HEK293 (cell line): ENCODE measurements around the gene CEP295NL.
A peak's percentile ranks its signal among the peaks of the same experiment; 100 is the strongest.

Experiments used
- CTCF ChIA-PET: fragments of 350-600 bp; formaldehyde crosslinking; extraction: SDS; loops from one replicate; lab custom pipeline; 2021; ENCODE audit warnings: antibody characterized with exemption; lab: Yijun Ruan, JAX
- POLR2A ChIA-PET: fragments of 300-600 bp; formaldehyde crosslinking; extraction: SDS; loops from one replicate; lab custom pipeline; 2020; ENCODE audit warnings: antibody characterized with exemption, inconsistent platforms; lab: Yijun Ruan, JAX
- H3K27ac ChIP-seq: fragments of 200-500 bp; sonication (Bioruptor generic); 2 replicates; pipeline ENCODE4 v1.5.1; 2014; ENCODE audit warnings: low read depth, low read length, control low read depth, inconsistent platforms; ENCODE audit errors: extremely low read depth
- H3K36me3 ChIP-seq, 2 experiments: fragments of 200-500 bp in 1 of 2; sonication (Bioruptor generic) in 1 of 2; 1 replicate in 1 of 2; 2 replicates in 1 of 2; pipeline ENCODE4 v1.5.1; 2014 to 2017; ENCODE audit warnings: inconsistent platforms in 2 of 2, low read length in 2 of 2; ENCODE audit not compliant: control insufficient read depth in 2 of 2, insufficient read depth in 1 of 2
- H3K4me1 ChIP-seq: fragments of 200-500 bp; sonication (Bioruptor generic); 2 replicates; pipeline ENCODE4 v1.5.1; 2014; ENCODE audit warnings: mild to moderate bottlenecking, low read length, inconsistent platforms; ENCODE audit not compliant: control insufficient read depth, insufficient read depth
- H3K4me3 ChIP-seq: 2 replicates; pipeline ENCODE4 v1.5.1; 2011; ENCODE audit warnings: low read depth, mild to moderate bottlenecking, control low read depth, low read length, moderate library complexity
- H3K9me3 ChIP-seq: fragments of 200-500 bp; sonication (Bioruptor generic); 2 replicates; pipeline ENCODE4 v1.5.1; 2014; ENCODE audit warnings: low read depth, low read length, inconsistent platforms; ENCODE audit not compliant: control insufficient read depth, insufficient read depth
- GLIS1 ChIP-seq: fragments of 450-650 bp; formaldehyde crosslinking; IDR thresholded peaks from 2 replicates; pipeline ENCODE4 v1.5.1; 2016; ENCODE audit warnings: missing biosample characterization, missing genetic modification characterization
- PRDM2 ChIP-seq: fragments of 450-650 bp; formaldehyde crosslinking; IDR thresholded peaks from 2 replicates; pipeline ENCODE4 v1.5.1; 2016; ENCODE audit warnings: missing biosample characterization, missing genetic modification characterization, borderline replicate concordance
- SETDB1 ChIP-seq: IDR thresholded peaks from one replicate; pipeline ENCODE4 v1.6.1; 2017; ENCODE audit warnings: mild to moderate bottlenecking, low read length, moderate library complexity, mixed read lengths; ENCODE audit not compliant: insufficient read length
- ZBTB7A ChIP-seq: fragments of 450-650 bp; formaldehyde crosslinking; IDR thresholded peaks from 2 replicates; pipeline ENCODE4 v1.5.1; 2016; ENCODE audit warnings: low read depth, missing biosample characterization, missing genetic modification characterization
- ZBTB8A ChIP-seq: fragments of 450-650 bp; formaldehyde crosslinking; IDR thresholded peaks from 2 replicates; pipeline ENCODE4 v1.5.1; 2016; ENCODE audit warnings: missing biosample characterization, missing genetic modification characterization
- ZNF626 ChIP-seq: fragments of 450-650 bp; sonication (Bioruptor Pico); formaldehyde crosslinking; IDR thresholded peaks from 2 replicates; pipeline ENCODE4 v1.5.1; 2018; ENCODE audit warnings: missing biosample characterization, missing genetic modification characterization, inconsistent platforms
- ZNF654 ChIP-seq: fragments of 450-650 bp; formaldehyde crosslinking; IDR thresholded peaks from 2 replicates; pipeline ENCODE4 v1.5.1; 2016; ENCODE audit warnings: low read depth, missing biosample characterization, missing genetic modification characterization
- ZNF76 ChIP-seq: fragments of 450-650 bp; formaldehyde crosslinking; IDR thresholded peaks from 2 replicates; pipeline ENCODE4; 2016; ENCODE audit warnings: low read depth, missing biosample characterization, missing genetic modification characterization, borderline replicate concordance
- ZNF792 ChIP-seq: fragments of 450-650 bp; formaldehyde crosslinking; IDR thresholded peaks from 2 replicates; pipeline ENCODE4 v1.5.1; 2016; ENCODE audit warnings: missing biosample characterization, missing genetic modification characterization
- ZNF837 ChIP-seq: fragments of 450-650 bp; formaldehyde crosslinking; IDR thresholded peaks from 2 replicates; pipeline ENCODE4 v1.5.1; 2016; ENCODE audit warnings: missing biosample characterization, missing genetic modification characterization
- TF ChIP-seq, protein P1 (sequence below): fragments of 450-650 bp; formaldehyde crosslinking; IDR thresholded peaks from 2 replicates; pipeline ENCODE4 v1.5.1; 2016; ENCODE audit warnings: missing biosample characterization, missing genetic modification characterization, borderline replicate concordance
- TF ChIP-seq, protein P2 (sequence below): IDR thresholded peaks from 2 replicates; pipeline ENCODE4 v1.6.1; 2011; ENCODE audit warnings: mild to moderate bottlenecking, low read depth, low read length, borderline replicate concordance
- TF ChIP-seq, protein P3 (sequence below): fragments of 450-650 bp; formaldehyde crosslinking; IDR thresholded peaks from 2 replicates; pipeline ENCODE4 v1.5.1; 2017; ENCODE audit warnings: missing biosample characterization, missing genetic modification characterization

CEP295NL gene

GRCh38 chr17:78908426-78908825 lies 5.4 kb upstream of the CEP295NL start:
- H3K36me3 ChIP-seq: no peaks in the 10 kb centered on the region
- TF ChIP-seq ZBTB7A (no peak), GLIS1 (tag by site-specific recombination) (peak; percentile 25; the same call in 1 of the 2 replicates)
- TF ChIP-seq, protein P1, sequence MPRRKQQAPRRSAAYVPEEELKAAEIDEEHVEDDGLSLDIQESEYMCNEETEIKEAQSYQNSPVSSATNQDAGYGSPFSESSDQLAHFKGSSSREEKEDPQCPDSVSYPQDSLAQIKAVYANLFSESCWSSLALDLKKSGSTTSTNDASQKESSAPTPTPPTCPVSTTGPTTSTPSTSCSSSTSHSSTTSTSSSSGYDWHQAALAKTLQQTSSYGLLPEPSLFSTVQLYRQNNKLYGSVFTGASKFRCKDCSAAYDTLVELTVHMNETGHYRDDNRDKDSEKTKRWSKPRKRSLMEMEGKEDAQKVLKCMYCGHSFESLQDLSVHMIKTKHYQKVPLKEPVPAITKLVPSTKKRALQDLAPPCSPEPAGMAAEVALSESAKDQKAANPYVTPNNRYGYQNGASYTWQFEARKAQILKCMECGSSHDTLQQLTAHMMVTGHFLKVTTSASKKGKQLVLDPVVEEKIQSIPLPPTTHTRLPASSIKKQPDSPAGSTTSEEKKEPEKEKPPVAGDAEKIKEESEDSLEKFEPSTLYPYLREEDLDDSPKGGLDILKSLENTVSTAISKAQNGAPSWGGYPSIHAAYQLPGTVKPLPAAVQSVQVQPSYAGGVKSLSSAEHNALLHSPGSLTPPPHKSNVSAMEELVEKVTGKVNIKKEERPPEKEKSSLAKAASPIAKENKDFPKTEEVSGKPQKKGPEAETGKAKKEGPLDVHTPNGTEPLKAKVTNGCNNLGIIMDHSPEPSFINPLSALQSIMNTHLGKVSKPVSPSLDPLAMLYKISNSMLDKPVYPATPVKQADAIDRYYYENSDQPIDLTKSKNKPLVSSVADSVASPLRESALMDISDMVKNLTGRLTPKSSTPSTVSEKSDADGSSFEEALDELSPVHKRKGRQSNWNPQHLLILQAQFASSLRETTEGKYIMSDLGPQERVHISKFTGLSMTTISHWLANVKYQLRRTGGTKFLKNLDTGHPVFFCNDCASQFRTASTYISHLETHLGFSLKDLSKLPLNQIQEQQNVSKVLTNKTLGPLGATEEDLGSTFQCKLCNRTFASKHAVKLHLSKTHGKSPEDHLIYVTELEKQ: no peak
- H3K4me3 ChIP-seq: no peak overlapping the region
- no peak overlapping the region for H3K27ac ChIP-seq
- ChIA-PET POLR2A (no interaction called here), CTCF (interaction anchor here (1.6 kb wide), 1 partner anchor 63 kb away, joined by 7 read pairs; no protein-coding TSS in a partner anchor)
- H3K9me3 ChIP-seq: no peaks in the 10 kb centered on the region
- no peaks in the 10 kb centered on the region; the same call in 1 of the 2 replicates for H3K4me1 ChIP-seq

DNA sequence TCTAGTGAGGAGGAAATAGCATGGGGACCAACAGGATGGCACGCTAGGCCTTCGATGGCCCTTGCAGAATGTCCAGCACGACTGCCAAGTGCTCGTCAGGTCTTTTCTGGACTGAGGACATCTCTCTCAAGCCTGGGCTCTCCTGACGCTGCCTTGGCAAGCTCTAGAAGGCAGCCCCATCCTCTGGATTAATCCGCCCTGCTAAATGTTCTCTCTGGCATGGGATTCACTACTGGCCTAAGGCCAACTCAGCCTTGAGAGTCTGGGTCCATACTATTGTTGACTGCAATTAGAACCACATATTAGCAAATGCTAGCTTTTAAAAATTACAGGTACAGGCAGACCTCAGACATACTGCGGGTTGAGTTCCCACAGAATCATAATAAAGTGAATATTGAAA lies 2.5 kb upstream of the CEP295NL start:
- POLR2A ChIA-PET: interaction anchor here (0.7 kb wide), 1 partner anchor 71 kb away, joined by 3 read pairs; no protein-coding TSS in a partner anchor
- CTCF ChIA-PET: no interaction called here

More for the DNA sequence above, 2.5 kb upstream of the CEP295NL start:
- Histone ChIP-seq H3K27ac (no peak overlapping the region), H3K36me3 (peaks cover 0 to 4% of the 10 kb centered on the region in 2 experiments; a peak in 1 of 3 replicates), H3K4me3 (no peak overlapping the region), H3K9me3 (no peaks in the 10 kb centered on the region), H3K4me1 (no peaks in the 10 kb centered on the region; the same call in 1 of the 2 replicates)
- TF ChIP-seq ZNF654 (tag by site-specific recombination) (no peak), PRDM2 (tag by site-specific recombination) (no peak), ZNF626 (no peak), SETDB1 (no peak), ZNF792 (no peak), ZNF837 (tag by site-specific recombination) (no peak), ZBTB8A (tag by site-specific recombination) (no peak), ZNF76 (tag by site-specific recombination) (no peak)
- TF ChIP-seq, protein P2, sequence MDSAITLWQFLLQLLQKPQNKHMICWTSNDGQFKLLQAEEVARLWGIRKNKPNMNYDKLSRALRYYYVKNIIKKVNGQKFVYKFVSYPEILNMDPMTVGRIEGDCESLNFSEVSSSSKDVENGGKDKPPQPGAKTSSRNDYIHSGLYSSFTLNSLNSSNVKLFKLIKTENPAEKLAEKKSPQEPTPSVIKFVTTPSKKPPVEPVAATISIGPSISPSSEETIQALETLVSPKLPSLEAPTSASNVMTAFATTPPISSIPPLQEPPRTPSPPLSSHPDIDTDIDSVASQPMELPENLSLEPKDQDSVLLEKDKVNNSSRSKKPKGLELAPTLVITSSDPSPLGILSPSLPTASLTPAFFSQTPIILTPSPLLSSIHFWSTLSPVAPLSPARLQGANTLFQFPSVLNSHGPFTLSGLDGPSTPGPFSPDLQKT: no peak
- TF ChIP-seq, protein P3, sequence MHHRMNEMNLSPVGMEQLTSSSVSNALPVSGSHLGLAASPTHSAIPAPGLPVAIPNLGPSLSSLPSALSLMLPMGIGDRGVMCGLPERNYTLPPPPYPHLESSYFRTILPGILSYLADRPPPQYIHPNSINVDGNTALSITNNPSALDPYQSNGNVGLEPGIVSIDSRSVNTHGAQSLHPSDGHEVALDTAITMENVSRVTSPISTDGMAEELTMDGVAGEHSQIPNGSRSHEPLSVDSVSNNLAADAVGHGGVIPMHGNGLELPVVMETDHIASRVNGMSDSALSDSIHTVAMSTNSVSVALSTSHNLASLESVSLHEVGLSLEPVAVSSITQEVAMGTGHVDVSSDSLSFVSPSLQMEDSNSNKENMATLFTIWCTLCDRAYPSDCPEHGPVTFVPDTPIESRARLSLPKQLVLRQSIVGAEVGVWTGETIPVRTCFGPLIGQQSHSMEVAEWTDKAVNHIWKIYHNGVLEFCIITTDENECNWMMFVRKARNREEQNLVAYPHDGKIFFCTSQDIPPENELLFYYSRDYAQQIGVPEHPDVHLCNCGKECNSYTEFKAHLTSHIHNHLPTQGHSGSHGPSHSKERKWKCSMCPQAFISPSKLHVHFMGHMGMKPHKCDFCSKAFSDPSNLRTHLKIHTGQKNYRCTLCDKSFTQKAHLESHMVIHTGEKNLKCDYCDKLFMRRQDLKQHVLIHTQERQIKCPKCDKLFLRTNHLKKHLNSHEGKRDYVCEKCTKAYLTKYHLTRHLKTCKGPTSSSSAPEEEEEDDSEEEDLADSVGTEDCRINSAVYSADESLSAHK: no peak
